MM.1S (cell line): ENCODE measurements around the gene ABCC9.

ENCODE experiments used
- EZH2 ChIP-seq: fragments of 300-600 bp; sonication (generic); optimal IDR thresholded peaks from 2 replicates; pipeline ENCODE3; 2017; ENCODE audit warnings: low read depth, mild to moderate bottlenecking, antibody characterized with exemption, low read length, mixed read lengths
- EZH2phosphoT487 ChIP-seq: fragments of 300-600 bp; sonication (generic); IDR thresholded peaks from 2 replicates; pipeline ENCODE4 v1.6.1; 2018; ENCODE audit warnings: antibody characterized with exemption, low read length
- TF ChIP-seq, protein P1 (sequence below): fragments of 300-600 bp; sonication (generic); IDR thresholded peaks from 2 replicates; pipeline ENCODE4 v1.5.1; 2016; ENCODE audit warnings: antibody characterized with exemption, low read length, mixed read lengths

DNA sequence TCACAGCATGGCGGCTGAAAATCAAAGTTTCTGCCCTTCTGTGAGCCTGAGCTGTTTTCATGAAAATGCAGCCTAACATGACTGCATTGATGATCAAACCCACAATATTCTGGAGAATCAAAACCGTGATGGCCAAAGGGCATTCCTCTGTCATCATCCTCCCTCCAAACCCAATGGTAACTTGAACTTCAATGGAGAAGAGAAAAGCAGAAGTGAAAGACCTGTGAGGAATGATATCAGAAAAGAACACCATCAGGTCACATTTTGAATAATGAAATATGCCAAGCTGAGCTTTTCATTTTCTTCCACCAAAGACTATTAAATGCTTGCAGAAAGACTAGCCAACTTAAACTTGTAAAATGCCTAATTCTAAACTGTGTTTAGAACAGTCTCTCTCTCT lies 174.8 kb downstream of the ABCC9 start:
- TF ChIP-seq, protein P1, sequence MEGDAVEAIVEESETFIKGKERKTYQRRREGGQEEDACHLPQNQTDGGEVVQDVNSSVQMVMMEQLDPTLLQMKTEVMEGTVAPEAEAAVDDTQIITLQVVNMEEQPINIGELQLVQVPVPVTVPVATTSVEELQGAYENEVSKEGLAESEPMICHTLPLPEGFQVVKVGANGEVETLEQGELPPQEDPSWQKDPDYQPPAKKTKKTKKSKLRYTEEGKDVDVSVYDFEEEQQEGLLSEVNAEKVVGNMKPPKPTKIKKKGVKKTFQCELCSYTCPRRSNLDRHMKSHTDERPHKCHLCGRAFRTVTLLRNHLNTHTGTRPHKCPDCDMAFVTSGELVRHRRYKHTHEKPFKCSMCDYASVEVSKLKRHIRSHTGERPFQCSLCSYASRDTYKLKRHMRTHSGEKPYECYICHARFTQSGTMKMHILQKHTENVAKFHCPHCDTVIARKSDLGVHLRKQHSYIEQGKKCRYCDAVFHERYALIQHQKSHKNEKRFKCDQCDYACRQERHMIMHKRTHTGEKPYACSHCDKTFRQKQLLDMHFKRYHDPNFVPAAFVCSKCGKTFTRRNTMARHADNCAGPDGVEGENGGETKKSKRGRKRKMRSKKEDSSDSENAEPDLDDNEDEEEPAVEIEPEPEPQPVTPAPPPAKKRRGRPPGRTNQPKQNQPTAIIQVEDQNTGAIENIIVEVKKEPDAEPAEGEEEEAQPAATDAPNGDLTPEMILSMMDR = no peak
- no peak for TF ChIP-seq EZH2
- no peak for TF ChIP-seq EZH2phosphoT487
